Stimulated activated CD4-positive, alpha-beta T cell treated with anti-CD3 and anti-CD28 coated beads, TNF-alpha, amount 100 ng/mL, for 1 hour (primary cell): Measurements from ENCODE around the gene SKAP2.

ENCODE experiments used
- DNase-seq, 3 donors: peaks; one replicate each; pipeline ENCODE4 v3.0.0-alpha.2; 2020; ENCODE audit warnings: low read depth in 3 of 3, low spot score in 1 of 3

Gene SKAP2

DNA sequence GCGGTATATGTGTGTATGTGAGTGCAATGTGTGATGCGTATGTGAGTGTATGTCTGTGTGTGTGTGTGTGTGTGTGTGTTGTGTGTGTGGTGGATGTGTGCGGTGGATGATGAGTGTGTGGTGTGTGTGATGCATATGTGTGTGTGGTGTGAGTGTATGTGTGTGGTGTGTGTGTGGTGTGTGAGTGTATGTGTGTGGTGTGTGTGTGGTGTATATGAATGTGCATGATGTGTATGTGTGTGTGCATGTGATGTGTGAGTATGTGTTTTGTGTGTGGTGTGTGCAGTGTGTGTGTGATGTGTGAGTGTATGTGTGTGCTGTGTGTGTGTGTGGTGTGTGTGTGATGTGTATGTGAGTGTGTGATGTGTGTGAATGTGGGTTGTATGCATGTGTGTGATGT is 222.0 kb downstream of the SKAP2 start:
- DNase-seq, result no peak

- no peak for DNase-seq
These were observed 224.7 kb downstream of the SKAP2 start for GRCh38 chr7:26639695-26640094.

- no peak for DNase-seq
These were observed 225.3 kb downstream of the SKAP2 start for GRCh38 chr7:26639111-26639510.

DNA sequence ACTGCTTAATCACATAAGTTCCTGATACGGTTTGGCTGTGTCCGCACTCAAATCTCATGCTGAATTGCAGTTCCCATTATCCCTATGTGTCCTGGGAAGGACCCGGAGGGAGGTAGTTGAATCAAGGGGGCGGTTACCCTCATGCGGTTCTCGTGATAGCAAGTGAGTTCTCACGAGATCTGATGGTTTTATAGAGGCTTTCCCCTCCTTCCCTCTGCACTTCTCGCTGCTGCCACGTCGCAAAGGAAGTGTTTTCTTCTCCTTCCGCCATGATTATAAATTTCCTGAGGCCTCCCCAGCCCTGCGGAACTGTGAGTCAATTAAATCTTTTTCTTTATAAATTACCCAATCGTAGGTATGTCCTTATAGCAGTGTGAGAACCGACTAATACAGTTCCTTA is 226.2 kb downstream of the SKAP2 start:
- DNase-seq, result no peak

- no peak for DNase-seq
These were observed 226.8 kb downstream of the SKAP2 start for GRCh38 chr7:26637610-26638009.

DNA sequence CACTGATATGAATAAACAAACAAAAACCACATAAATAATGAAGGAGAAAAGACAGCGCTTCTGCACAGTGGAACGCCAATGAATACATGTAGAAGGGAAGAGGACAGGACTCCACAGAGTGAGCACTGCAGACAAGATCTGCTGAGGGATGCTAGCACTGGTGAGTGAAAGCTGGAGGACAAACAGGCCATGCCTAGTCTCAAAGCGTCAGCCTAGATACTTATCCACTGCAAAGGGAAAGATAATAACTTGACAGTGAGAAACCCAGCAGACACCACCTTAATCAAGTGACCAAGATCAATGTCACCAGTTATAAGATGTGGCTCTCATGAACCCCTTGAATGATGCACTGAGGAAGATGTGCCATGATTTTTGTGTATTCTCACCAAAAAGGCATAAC is 227.6 kb downstream of the SKAP2 start:
- DNase-seq, result no peak

- DNase-seq, result no peak
These were observed 230.8 kb downstream of the SKAP2 start for GRCh38 chr7:26633557-26633956.

- no peak for DNase-seq
These were observed 232.8 kb downstream of the SKAP2 start for GRCh38 chr7:26631601-26632000.

DNA sequence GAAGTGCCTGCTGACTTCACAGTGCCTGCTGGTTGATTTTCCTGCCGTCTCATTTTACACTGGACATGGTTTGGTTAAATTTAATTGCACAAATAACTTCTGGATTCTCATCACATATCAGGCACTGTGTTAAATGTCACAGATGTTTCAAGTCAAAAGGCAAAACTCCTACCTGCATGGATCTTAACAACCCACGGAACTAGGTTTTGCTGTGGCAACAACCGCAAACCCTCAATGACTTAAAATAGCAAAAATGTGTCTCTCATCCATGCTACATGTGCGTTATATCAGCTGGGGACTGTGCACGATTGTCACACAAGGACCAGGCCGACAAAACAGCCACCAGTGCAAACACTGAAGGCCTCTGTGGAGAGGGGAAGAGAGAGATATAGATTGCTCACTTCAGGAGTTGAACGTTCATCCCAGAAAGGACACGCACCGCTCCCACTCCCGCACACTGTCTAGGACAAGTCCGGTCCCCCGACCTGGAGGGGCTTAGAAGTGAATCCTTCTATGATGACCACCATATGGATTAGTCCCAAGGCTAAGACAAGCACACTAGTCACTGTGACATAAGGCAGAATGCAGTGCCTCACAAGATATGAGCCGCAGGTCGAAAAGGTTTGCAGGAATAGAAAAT is 233.3 kb downstream of the SKAP2 start:
- DNase-seq, result no peak

- DNase-seq, result no peak
These were observed 234.0 kb downstream of the SKAP2 start for GRCh38 chr7:26630361-26630760.

- no peak for DNase-seq
These were observed 234.7 kb downstream of the SKAP2 start for GRCh38 chr7:26629696-26630095.

DNA sequence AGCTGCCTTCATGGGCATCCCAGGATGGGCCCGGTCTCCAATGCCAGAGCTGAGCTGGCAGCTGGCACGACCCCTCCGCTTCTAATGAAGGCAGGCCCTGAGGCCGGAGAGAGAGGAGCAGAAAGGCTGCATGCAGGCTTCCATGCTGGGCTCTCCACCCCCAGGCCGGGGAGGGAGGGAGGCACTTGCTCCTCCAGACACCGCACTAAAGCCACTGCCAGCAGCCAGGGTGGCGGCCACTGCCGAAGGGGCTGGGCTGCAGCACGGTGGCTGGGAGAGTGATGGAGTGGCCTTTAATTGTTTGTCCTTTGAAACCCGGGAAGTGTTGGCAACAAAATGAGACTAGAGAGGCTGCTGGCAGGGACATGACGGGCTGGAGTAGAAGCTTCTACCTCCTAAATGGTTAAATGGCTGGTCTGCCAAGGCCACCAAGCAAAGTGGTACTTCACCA is 236.5 kb downstream of the SKAP2 start:
- DNase-seq, result no peak

DNA sequence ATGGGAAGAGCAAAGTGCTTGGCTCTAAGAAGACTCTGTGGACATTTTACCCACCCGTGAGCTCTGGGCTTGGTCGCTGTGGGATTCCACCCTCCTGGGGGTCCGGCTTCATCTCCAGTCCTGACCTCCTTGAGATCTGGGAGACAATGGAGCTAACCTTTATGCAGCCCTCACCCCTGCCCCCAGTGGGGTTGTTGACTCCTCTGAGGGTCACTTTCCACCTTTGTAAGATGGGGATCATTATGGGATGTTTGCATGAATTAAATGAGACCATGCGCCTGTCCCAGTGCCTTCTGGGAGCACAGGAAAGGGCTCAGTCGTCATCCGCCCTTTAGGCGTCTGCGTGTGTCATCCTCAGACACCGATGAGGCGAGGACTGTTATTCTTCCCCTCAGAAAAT is 237.2 kb downstream of the SKAP2 start:
- no peak for DNase-seq

GRCh38 chr7:26626687-26627086 is 237.7 kb downstream of the SKAP2 start:
- no peak for DNase-seq

GRCh38 chr7:26626156-26626555 is 238.2 kb downstream of the SKAP2 start:
- no peak for DNase-seq

DNA sequence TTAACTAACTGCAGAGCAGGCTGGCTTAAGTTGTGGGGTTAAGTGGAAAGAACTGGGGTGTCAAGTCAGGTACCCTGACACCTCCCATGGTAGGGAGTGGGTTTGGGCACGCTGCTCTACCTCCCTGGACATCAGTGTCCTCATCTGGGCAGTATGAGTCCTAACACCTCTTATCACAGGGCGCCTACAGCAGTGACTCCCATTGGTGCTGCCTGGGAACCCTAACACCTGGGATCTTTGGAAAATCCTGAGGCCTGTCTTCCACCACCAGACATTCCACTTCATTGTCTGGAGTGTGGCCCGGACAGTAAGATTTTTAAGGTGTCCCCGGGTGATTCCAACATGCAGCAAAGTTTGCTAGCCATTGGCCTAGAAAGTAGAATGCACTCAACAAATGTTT is 239.1 kb downstream of the SKAP2 start:
- DNase-seq, result no peak

DNA sequence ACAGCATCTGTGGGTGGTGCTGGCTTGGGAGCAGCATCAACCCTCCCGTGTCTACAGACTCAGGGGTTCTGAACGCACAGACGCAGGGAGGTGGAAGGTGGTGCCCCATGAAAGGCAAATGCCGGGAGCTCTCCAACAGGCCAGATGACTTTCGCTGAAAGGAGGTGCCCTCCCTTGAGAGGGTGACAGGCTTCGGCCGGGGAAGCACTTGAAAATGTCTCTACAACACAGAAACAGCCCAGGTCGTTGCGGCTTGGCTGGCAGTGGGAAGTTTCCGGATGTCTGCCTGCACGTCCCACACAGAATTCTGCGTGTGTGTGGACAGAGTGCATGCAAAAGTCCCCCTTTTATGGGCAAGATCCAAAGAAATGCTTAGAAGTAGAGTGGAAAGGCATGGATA is 239.6 kb downstream of the SKAP2 start:
- no peak for DNase-seq

DNA sequence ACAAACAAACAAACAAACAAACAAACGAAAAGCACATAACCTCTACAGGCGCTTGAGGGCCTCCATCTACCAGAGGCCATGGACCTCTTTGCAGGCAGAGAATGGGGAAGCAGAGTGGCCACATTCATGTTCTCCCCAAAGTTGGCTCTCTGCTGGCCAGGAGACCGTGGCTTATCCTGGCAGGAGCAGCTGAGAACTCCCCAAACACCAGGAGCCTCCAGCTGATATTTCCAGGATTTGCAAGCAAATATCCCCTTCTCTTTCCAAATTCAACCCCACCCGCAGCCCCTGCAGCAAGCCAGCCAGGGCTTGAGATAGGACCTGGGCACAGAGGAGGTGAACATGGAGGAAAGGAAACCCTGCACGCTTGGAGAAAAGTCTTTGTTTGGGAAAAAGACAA is 240.0 kb downstream of the SKAP2 start:
- no peak for DNase-seq

GRCh38 chr7:26620352-26620751 is 244.0 kb downstream of the SKAP2 start:
- DNase-seq, result no peak

- no peak for DNase-seq
These were observed 244.9 kb downstream of the SKAP2 start for GRCh38 chr7:26619348-26619984.

DNA sequence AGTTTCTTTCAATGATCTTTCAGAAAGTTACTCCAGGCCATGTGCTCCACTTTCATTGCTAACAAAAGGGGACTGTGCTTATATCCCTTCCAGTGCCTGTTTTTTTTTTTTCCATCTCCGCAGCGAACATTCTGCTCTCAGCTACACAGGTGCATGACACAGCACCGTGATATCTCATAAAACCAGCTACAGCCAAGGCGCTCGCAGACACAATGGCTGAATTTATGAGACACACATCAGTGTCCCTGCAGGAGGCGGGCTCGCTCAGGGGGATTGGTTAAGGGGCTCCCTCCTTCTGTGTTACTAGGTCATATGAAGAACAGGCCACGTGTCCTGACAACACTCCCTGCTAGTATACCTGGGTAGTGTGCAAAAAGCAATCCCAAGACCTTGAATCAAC is 245.5 kb downstream of the SKAP2 start:
- no peak for DNase-seq

DNA sequence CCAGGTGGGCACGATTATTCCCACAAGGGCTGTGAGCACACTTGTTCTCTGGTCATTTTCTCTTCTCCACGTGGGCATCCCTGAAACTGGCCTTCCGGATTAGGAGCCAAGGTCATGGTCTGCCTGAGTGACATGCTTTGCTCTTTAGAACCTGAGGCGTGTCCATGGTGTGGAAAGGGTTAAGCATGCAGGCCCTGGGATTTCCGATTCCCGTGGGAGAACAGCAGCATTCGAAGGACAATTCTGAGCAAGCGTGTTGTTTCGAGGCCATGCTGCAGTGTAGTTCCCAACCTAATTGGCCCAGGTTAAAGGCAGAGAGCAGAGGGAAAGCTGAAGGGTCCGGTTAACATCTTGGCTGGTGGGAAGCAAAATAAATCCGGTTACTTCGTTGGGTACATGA is 245.9 kb downstream of the SKAP2 start:
- DNase-seq, result no peak
